ENCODE measurements around the gene HOMER2. TPM values are rescaled to one million over a fixed set of nuclear protein-coding genes. Genes with fewer than 3 reads are reported as not detected.
"Not testable (repeated sequence)": the region's sequence is repeated elsewhere in the genome, so short reads cannot be mapped to it uniquely, and the experiment has no call there.

HOMER2 gene
- total RNA-seq, 1 experiment from 2014 or later, result 22.6 TPM

GRCh38 chr15:82865581-82865980, 86.9 kb downstream of the HOMER2 start:
- DNase-seq; POLR2A ChIA-PET (ENCODE audit: unreplicated experiment); BruUV-seq (replicated peaks); H3K4me1 ChIP-seq (ENCODE audit: insufficient read depth, low read length); ATAC-seq; H3K27me3 ChIP-seq (ENCODE audit: low read length); CTCF ChIA-PET; H3F3A ChIP-seq (ENCODE audit: low read length, unreplicated experiment); H4K20me1 ChIP-seq (ENCODE audit: low read length); H3K9me2 ChIP-seq (replicated peaks; ENCODE audit: low read length); H3K79me2 ChIP-seq (ENCODE audit: low read length); H3K9me3 ChIP-seq (ENCODE audit: low read length); H2AFZ ChIP-seq (ENCODE audit: low read length); H3K4me3 ChIP-seq (ENCODE audit: low read length); H3K27ac ChIP-seq (ENCODE audit: low read length); intact Hi-C loops (cut with micrococcal nuclease); H3K36me3 ChIP-seq (ENCODE audit: low read depth, low read length); H3K9ac ChIP-seq (ENCODE audit: low read length); H3K4me2 ChIP-seq (ENCODE audit: low read length): not testable (repeated sequence)

GRCh38 chr15:82864967-82865366, 87.6 kb downstream of the HOMER2 start:
- Histone ChIP-seq H3K9ac (ENCODE audit: low read length) (no peak overlapping the region), H3K27ac (ENCODE audit: low read length) (no peak overlapping the region), H3K9me2 (replicated peaks; ENCODE audit: low read length) (no peaks in the 10 kb centered on the region), H3K79me2 (ENCODE audit: low read length) (no peaks in the 10 kb centered on the region), H3K4me2 (ENCODE audit: low read length) (no peak overlapping the region), H3K9me3 (ENCODE audit: low read length) (no peaks in the 10 kb centered on the region), H3K4me1 (ENCODE audit: insufficient read depth, low read length) (no peaks in the 10 kb centered on the region), H4K20me1 (ENCODE audit: low read length) (no peaks in the 10 kb centered on the region), H3K4me3 (ENCODE audit: low read length) (no peak overlapping the region), H3F3A (ENCODE audit: low read length, unreplicated experiment) (no peaks in the 10 kb centered on the region), H2AFZ (ENCODE audit: low read length) (no peak overlapping the region), H3K36me3 (ENCODE audit: low read depth, low read length) (no peaks in the 10 kb centered on the region), H3K27me3 (ENCODE audit: low read length) (no peaks in the 10 kb centered on the region)
- intact Hi-C loops (cut with micrococcal nuclease), result no loop called here
- POLR2A ChIA-PET (ENCODE audit: unreplicated experiment), result no interaction called here
- no peak for TF ChIP-seq CTCF (conservative IDR thresholded peaks at IDR 0.05; ENCODE audit: low read depth, low read length)
- TF ChIP-seq EZH2 (IDR thresholded peaks at IDR 0.05; ENCODE audit: low read length, unreplicated experiment), result no peak
- TF ChIP-seq EZH2phosphoT487 (IDR thresholded peaks at IDR 0.05; ENCODE audit: borderline replicate concordance, low read length), result no peak
- no TSS peak for BruUV-seq (replicated peaks)
- CTCF ChIA-PET, result no interaction called here
- no peak for ATAC-seq
- no peak for DNase-seq

GRCh38 chr15:82862886-82863285, 89.6 kb downstream of the HOMER2 start:
- DNase-seq (no peak), ATAC-seq (no peak)
- Histone ChIP-seq H3K4me3 (ENCODE audit: low read length) (no peak overlapping the region), H3F3A (ENCODE audit: low read length, unreplicated experiment) (no peaks in the 10 kb centered on the region), H4K20me1 (ENCODE audit: low read length) (no peaks in the 10 kb centered on the region), H3K79me2 (ENCODE audit: low read length) (no peaks in the 10 kb centered on the region), H3K27ac (ENCODE audit: low read length) (no peak overlapping the region), H3K9ac (ENCODE audit: low read length) (no peak overlapping the region), H3K4me2 (ENCODE audit: low read length) (no peak overlapping the region), H3K9me3 (ENCODE audit: low read length) (no peaks in the 10 kb centered on the region), H2AFZ (ENCODE audit: low read length) (no peak overlapping the region), H3K27me3 (ENCODE audit: low read length) (no peaks in the 10 kb centered on the region), H3K36me3 (ENCODE audit: low read depth, low read length) (no peaks in the 10 kb centered on the region), H3K4me1 (ENCODE audit: insufficient read depth, low read length) (no peaks in the 10 kb centered on the region), H3K9me2 (replicated peaks; ENCODE audit: low read length) (no peaks in the 10 kb centered on the region)
- ChIA-PET POLR2A (ENCODE audit: unreplicated experiment) (no interaction called here), CTCF (no interaction called here)
- TF ChIP-seq CTCF (conservative IDR thresholded peaks at IDR 0.05; ENCODE audit: low read depth, low read length) (no peak), EZH2phosphoT487 (IDR thresholded peaks at IDR 0.05; ENCODE audit: borderline replicate concordance, low read length) (no peak), EZH2 (IDR thresholded peaks at IDR 0.05; ENCODE audit: low read length, unreplicated experiment) (no peak)
- BruUV-seq (replicated peaks), result no TSS peak
- intact Hi-C loops (cut with micrococcal nuclease), result no loop called here

Data from PC-3 (cell line).